DOHH2 (cell line): ENCODE results near the gene GARIN6.
A peak's percentile ranks its signal among the peaks of the same experiment; 100 is the strongest.

ENCODE experiments used
- H3F3A ChIP-seq: fragments of 200-600 bp; sonication (generic), shearing (Covaris generic); 2 replicates; pipeline ENCODE4 v1.6.0; 2016; ENCODE audit warnings: antibody characterized with exemption, mild to moderate bottlenecking; ENCODE audit not compliant: control insufficient read depth, insufficient read depth
- H3K27ac ChIP-seq: fragments of 200-600 bp; sonication (generic); 2 replicates; pipeline ENCODE4 v1.5.1; 2014; ENCODE audit warnings: low read depth, mild to moderate bottlenecking, low read length, moderate library complexity
- H3K27me3 ChIP-seq: fragments of 200-600 bp; sonication (generic); 2 replicates; pipeline ENCODE4 v1.6.1; 2014; ENCODE audit warnings: mild to moderate bottlenecking, low read length, mixed read lengths; ENCODE audit not compliant: control insufficient read depth
- H3K36me3 ChIP-seq: fragments of 200-600 bp; sonication (generic); 2 replicates; pipeline ENCODE4 v1.6.1; 2014; ENCODE audit warnings: mild to moderate bottlenecking, low read length, moderate library complexity, mixed read lengths; ENCODE audit not compliant: control insufficient read depth
- H3K4me1 ChIP-seq: fragments of 200-600 bp; sonication (generic); 2 replicates; pipeline ENCODE4 v1.6.1; 2014; ENCODE audit warnings: mild to moderate bottlenecking, low read length, mixed read lengths; ENCODE audit not compliant: control insufficient read depth
- H3K4me2 ChIP-seq: fragments of 200-600 bp; sonication (generic); 2 replicates; pipeline ENCODE4 v1.6.0; 2014; ENCODE audit warnings: mild to moderate bottlenecking, low read length, moderate library complexity
- H3K4me3 ChIP-seq: fragments of 200-600 bp; sonication (generic); 2 replicates; pipeline ENCODE4 v1.5.1; 2014; ENCODE audit warnings: mild to moderate bottlenecking, low read length, mixed read lengths
- H3K79me2 ChIP-seq: fragments of 200-600 bp; sonication (generic); 2 replicates; pipeline ENCODE4 v1.6.1; 2014; ENCODE audit warnings: mild to moderate bottlenecking, low read length, mixed read lengths; ENCODE audit not compliant: control insufficient read depth
- H3K9me2 ChIP-seq: fragments of 200-600 bp; sonication (generic); replicated peaks from 2 replicates; pipeline ENCODE4 v1.6.1; 2014; ENCODE audit warnings: mild to moderate bottlenecking, low read length, mixed read lengths; ENCODE audit not compliant: control insufficient read depth
- H3K9me3 ChIP-seq: fragments of 200-600 bp; sonication (generic); 2 replicates; pipeline ENCODE4 v1.6.1; 2014; ENCODE audit warnings: antibody characterized with exemption, low read length, mixed read lengths; ENCODE audit not compliant: control insufficient read depth, insufficient read depth
- H4K20me1 ChIP-seq: fragments of 200-600 bp; sonication (generic); 2 replicates; pipeline ENCODE4 v1.6.0; 2014; ENCODE audit warnings: low read depth, mild to moderate bottlenecking, antibody characterized with exemption, low read length, moderate library complexity; ENCODE audit not compliant: control insufficient read depth, insufficient read depth
- CTCF ChIP-seq: fragments of 200-600 bp; sonication (generic); IDR thresholded peaks from one replicate; pipeline ENCODE4 v1.5.1; 2014; ENCODE audit warnings: antibody characterized with exemption, mild to moderate bottlenecking, low read depth, low read length; ENCODE audit not compliant: poor library complexity, severe bottlenecking
- EZH2phosphoT487 ChIP-seq: fragments of 200-600 bp; sonication (generic); IDR thresholded peaks from 2 replicates; pipeline ENCODE4 v1.6.1; 2017; ENCODE audit warnings: borderline replicate concordance, mild to moderate bottlenecking, antibody characterized with exemption, low read length, moderate library complexity, mixed read lengths

GARIN6 gene

GRCh38 chr12:99658671-99659349, 11.3 kb downstream of the GARIN6 start:
- no peaks in the 10 kb centered on the region for H3K27me3 ChIP-seq

GRCh38 chr12:99670635-99671034, 23.1 kb downstream of the GARIN6 start:
- Histone ChIP-seq H3K9me2 (no peaks in the 10 kb centered on the region), H3K79me2 (no peaks in the 10 kb centered on the region), H3K4me1 (no peaks in the 10 kb centered on the region), H3K9me3 (peaks cover 4% of the 10 kb centered on the region; the same call in 1 of the 2 replicates), H3F3A (no peaks in the 10 kb centered on the region), H4K20me1 (no peaks in the 10 kb centered on the region), H3K27me3 (no peaks in the 10 kb centered on the region), H3K36me3 (no peaks in the 10 kb centered on the region), H3K4me2 (no peak overlapping the region), H3K4me3 (no peak overlapping the region), H3K27ac (no peak overlapping the region)
- TF ChIP-seq CTCF (no peak), EZH2phosphoT487 (no peak)

More at GRCh38 chr12:99658671-99659349, 11.3 kb downstream of the GARIN6 start:
- peaks cover 10% of the 10 kb centered on the region for H3K9me3 ChIP-seq
- H3K4me1 ChIP-seq = peaks cover 37% of the 10 kb centered on the region
- no peak overlapping the region for H3K4me2 ChIP-seq
- no peak overlapping the region for H3K4me3 ChIP-seq
- H3K27ac ChIP-seq = peak overlapping the region; percentile 14
- no peaks in the 10 kb centered on the region for H3K9me2 ChIP-seq
- no peaks in the 10 kb centered on the region for H4K20me1 ChIP-seq
- TF ChIP-seq EZH2phosphoT487 (no peak), CTCF (peak; percentile 65)
- no peaks in the 10 kb centered on the region for H3F3A ChIP-seq
- no peaks in the 10 kb centered on the region for H3K79me2 ChIP-seq
- H3K36me3 ChIP-seq = peaks cover 11% of the 10 kb centered on the region

- Histone ChIP-seq H3F3A (no peaks in the 10 kb centered on the region), H3K36me3 (no peaks in the 10 kb centered on the region), H3K9me3 (peaks cover 20% of the 10 kb centered on the region; the same call in 1 of the 2 replicates), H3K4me3 (no peak overlapping the region), H3K4me2 (no peak overlapping the region), H4K20me1 (no peaks in the 10 kb centered on the region), H3K9me2 (no peaks in the 10 kb centered on the region), H3K27ac (no peak overlapping the region), H3K4me1 (no peaks in the 10 kb centered on the region), H3K79me2 (no peaks in the 10 kb centered on the region), H3K27me3 (no peaks in the 10 kb centered on the region)
- TF ChIP-seq CTCF = no peak
- no peak for TF ChIP-seq EZH2phosphoT487
Observed at GRCh38 chr12:99680276-99680675, 32.7 kb downstream of the GARIN6 start.
